Uterus (tissue), 2 donors: ENCODE results near the gene KLF15.

Experiments used
- POLR2A ChIP-seq, 2 donors: fragments of 450-650 bp; IDR thresholded peaks; one replicate each; pipeline ENCODE4 v1.6.1; 2016; ENCODE audit warnings: antibody characterized with exemption in 2 of 2, mild to moderate bottlenecking in 1 of 2, moderate library complexity in 1 of 2
- TF ChIP-seq, protein P1 (sequence below), 4 experiments: fragments of 200-600 bp in 2 of 4; fragments of 450-650 bp in 2 of 4; sonication (generic) in 2 of 4; IDR thresholded peaks; one replicate each; pipeline ENCODE4 v1.5.1; 2016 to 2019; ENCODE audit warnings: antibody characterized with exemption in 4 of 4, mild to moderate bottlenecking in 2 of 4, moderate library complexity in 1 of 4

DNA sequence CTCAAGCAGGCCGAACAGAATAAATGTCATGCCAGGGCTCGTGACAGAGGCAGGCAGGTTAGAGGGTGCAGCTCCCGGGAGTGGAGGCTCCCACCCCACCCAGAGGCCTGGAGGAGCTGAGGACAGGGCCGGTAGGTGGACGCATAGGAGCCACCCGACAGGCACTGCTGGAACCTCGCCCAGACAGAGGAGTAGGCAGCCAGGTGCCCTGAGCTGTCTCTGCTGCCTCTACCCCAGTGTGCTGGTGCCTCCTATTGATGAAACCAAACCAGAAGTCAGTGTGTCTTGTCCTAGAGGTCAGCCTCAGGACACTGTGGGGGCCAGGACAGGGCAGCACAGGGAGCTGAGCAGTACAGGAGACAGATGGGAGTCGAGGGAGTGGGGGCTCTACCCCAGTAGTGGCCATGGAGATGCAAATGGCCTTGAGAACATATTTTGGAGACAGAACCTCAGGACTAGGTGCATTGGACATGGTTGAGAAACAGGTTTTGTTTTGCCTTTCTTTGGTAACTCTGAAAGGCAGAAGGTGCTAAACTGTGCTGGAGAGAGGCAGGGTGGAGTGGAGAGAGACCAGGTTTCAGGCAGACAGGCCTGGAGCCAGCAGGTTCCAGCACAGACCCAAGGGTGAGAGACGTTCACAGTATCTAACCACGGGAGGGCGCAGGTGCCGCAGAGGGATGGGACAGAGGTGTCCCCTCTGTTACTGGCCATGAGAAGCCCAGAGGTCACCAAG is 15.4 kb upstream of the KLF15 start:
- TF ChIP-seq, protein P1, sequence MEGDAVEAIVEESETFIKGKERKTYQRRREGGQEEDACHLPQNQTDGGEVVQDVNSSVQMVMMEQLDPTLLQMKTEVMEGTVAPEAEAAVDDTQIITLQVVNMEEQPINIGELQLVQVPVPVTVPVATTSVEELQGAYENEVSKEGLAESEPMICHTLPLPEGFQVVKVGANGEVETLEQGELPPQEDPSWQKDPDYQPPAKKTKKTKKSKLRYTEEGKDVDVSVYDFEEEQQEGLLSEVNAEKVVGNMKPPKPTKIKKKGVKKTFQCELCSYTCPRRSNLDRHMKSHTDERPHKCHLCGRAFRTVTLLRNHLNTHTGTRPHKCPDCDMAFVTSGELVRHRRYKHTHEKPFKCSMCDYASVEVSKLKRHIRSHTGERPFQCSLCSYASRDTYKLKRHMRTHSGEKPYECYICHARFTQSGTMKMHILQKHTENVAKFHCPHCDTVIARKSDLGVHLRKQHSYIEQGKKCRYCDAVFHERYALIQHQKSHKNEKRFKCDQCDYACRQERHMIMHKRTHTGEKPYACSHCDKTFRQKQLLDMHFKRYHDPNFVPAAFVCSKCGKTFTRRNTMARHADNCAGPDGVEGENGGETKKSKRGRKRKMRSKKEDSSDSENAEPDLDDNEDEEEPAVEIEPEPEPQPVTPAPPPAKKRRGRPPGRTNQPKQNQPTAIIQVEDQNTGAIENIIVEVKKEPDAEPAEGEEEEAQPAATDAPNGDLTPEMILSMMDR (IDR thresholded peaks at IDR 0.05) = no peak
- no peak for TF ChIP-seq POLR2A (IDR thresholded peaks at IDR 0.05)
